ENCODE data around the gene ACVR1C. TPM values are rescaled to one million over a fixed set of nuclear protein-coding genes. Genes with fewer than 3 reads are reported as not detected.

The ACVR1C gene
- total RNA-seq, 1 experiment from 2014 or later = not detected

- in situ Hi-C loops (cut with HindIII; ENCODE audit: low pct_unique_long_range_greater_than_20kb, low sequenced_read_pairs) = no loop called here
- no TSS peak for BruUV-seq (replicated peaks)
- POLR2A ChIA-PET = no interaction called here
Observed at GRCh38 chr2:157631861-157632260, 3.2 kb upstream of the ACVR1C start.

GRCh38 chr2:157627594-157628476 lies 829 bp downstream of the ACVR1C start:
- intact Hi-C loops (cut with micrococcal nuclease; ENCODE audit: unreplicated experiment) = loop anchor here (10.0 kb wide), 1 partner anchor 133 kb away; no protein-coding TSS in a partner anchor
- Histone ChIP-seq H3K4me1 (ENCODE audit: control insufficient read depth, insufficient read depth, low read length) (no peaks in the 10 kb centered on the region), H3K4me3 (ENCODE audit: low read depth in 2 of 2, low read length in 2 of 2) (peak overlapping the region; percentile 36 to 43), H3K36me3 (ENCODE audit: control insufficient read depth, insufficient read depth, low read length) (no peaks in the 10 kb centered on the region), H3K9me3 (ENCODE audit: control insufficient read depth, insufficient read depth, low read depth, low read length) (no peaks in the 10 kb centered on the region), H3K27ac (ENCODE audit: low read length) (no peak overlapping the region), H3K27me3 (ENCODE audit: control insufficient read depth, insufficient read depth, low read length) (peaks cover 14% of the 10 kb centered on the region)
- POLR2A ChIA-PET = interaction anchor here (0.6 kb wide), 2 partner anchors 13 to 154 kb away, joined by 3 to 7 read pairs; no protein-coding TSS in a partner anchor
- CTCF ChIA-PET = interaction anchor here (0.7 to 1.0 kb wide), 2 partner anchors 11 to 117 kb away, joined by 3 to 4 read pairs; no protein-coding TSS in a partner anchor
- BruUV-seq (replicated peaks) = no TSS peak
- TF ChIP-seq, protein P1, sequence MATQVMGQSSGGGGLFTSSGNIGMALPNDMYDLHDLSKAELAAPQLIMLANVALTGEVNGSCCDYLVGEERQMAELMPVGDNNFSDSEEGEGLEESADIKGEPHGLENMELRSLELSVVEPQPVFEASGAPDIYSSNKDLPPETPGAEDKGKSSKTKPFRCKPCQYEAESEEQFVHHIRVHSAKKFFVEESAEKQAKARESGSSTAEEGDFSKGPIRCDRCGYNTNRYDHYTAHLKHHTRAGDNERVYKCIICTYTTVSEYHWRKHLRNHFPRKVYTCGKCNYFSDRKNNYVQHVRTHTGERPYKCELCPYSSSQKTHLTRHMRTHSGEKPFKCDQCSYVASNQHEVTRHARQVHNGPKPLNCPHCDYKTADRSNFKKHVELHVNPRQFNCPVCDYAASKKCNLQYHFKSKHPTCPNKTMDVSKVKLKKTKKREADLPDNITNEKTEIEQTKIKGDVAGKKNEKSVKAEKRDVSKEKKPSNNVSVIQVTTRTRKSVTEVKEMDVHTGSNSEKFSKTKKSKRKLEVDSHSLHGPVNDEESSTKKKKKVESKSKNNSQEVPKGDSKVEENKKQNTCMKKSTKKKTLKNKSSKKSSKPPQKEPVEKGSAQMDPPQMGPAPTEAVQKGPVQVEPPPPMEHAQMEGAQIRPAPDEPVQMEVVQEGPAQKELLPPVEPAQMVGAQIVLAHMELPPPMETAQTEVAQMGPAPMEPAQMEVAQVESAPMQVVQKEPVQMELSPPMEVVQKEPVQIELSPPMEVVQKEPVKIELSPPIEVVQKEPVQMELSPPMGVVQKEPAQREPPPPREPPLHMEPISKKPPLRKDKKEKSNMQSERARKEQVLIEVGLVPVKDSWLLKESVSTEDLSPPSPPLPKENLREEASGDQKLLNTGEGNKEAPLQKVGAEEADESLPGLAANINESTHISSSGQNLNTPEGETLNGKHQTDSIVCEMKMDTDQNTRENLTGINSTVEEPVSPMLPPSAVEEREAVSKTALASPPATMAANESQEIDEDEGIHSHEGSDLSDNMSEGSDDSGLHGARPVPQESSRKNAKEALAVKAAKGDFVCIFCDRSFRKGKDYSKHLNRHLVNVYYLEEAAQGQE (IDR thresholded peaks at IDR 0.05; ENCODE audit: insufficient read depth in 1 of 2, low read depth in 2 of 2, low read length in 1 of 2) = no peak
- no peak for TF ChIP-seq CTCF (IDR thresholded peaks at IDR 0.05)
- TF ChIP-seq TCF7L2 (IDR thresholded peaks at IDR 0.05; ENCODE audit: low read depth, low read length) = no peak
- no peak for TF ChIP-seq SIN3A (IDR thresholded peaks at IDR 0.05; ENCODE audit: borderline replicate concordance, insufficient read depth, low read depth, low read length)
- no peak for TF ChIP-seq POLR2AphosphoS5 (IDR thresholded peaks at IDR 0.05; ENCODE audit: low read depth, low read length)
- in situ Hi-C loops (cut with HindIII; ENCODE audit: low pct_unique_long_range_greater_than_20kb, low sequenced_read_pairs) = no loop called here
- DNase-seq (ENCODE audit: low read depth, low spot score) = no peak
- ATAC-seq = peak; percentile 32

More at GRCh38 chr2:157631861-157632260, 3.2 kb upstream of the ACVR1C start:
- no peak for DNase-seq (ENCODE audit: low read depth, low spot score)
- Histone ChIP-seq H3K9me3 (ENCODE audit: control insufficient read depth, insufficient read depth, low read depth, low read length) (no peaks in the 10 kb centered on the region), H3K27me3 (ENCODE audit: control insufficient read depth, insufficient read depth, low read length) (peaks cover 11% of the 10 kb centered on the region), H3K4me1 (ENCODE audit: control insufficient read depth, insufficient read depth, low read length) (no peaks in the 10 kb centered on the region), H3K27ac (ENCODE audit: low read length) (no peak overlapping the region), H3K36me3 (ENCODE audit: control insufficient read depth, insufficient read depth, low read length) (no peaks in the 10 kb centered on the region), H3K4me3 (ENCODE audit: low read depth in 2 of 2, low read length in 2 of 2) (no peak overlapping the region)
- CTCF ChIA-PET = no interaction called here
- TF ChIP-seq POLR2AphosphoS5 (IDR thresholded peaks at IDR 0.05; ENCODE audit: low read depth, low read length) (no peak), TCF7L2 (IDR thresholded peaks at IDR 0.05; ENCODE audit: low read depth, low read length) (no peak), SIN3A (IDR thresholded peaks at IDR 0.05; ENCODE audit: borderline replicate concordance, insufficient read depth, low read depth, low read length) (no peak), CTCF (IDR thresholded peaks at IDR 0.05) (no peak)
- TF ChIP-seq, protein P1 (IDR thresholded peaks at IDR 0.05; ENCODE audit: insufficient read depth in 1 of 2, low read depth in 2 of 2, low read length in 1 of 2) = no peak
- no peak for ATAC-seq
- intact Hi-C loops (cut with micrococcal nuclease; ENCODE audit: unreplicated experiment) = no loop called here
